Neuronal stem cell (in vitro differentiated cells): ENCODE results near the gene FAM8A1.

Experiments used
- DNase-seq: peaks from one replicate; pipeline ENCODE4 v3.0.0-alpha.2; 2013; ENCODE audit warnings: low spot score
- H2AFZ ChIP-seq: one replicate; pipeline ENCODE4 v1.6.1; 2013; ENCODE audit warnings: mild to moderate bottlenecking, low read length, inconsistent platforms
- H2AK5ac ChIP-seq: 2 replicates; pipeline ENCODE4 v1.6.1; 2013; ENCODE audit warnings: low read depth, mild to moderate bottlenecking, inconsistent platforms, low read length, moderate library complexity, mixed read lengths
- H2BK120ac ChIP-seq: 2 replicates; pipeline ENCODE4 v1.6.1; 2013; ENCODE audit warnings: low read depth, mild to moderate bottlenecking, inconsistent platforms, low read length, moderate library complexity, mixed read lengths
- H2BK12ac ChIP-seq: one replicate; pipeline ENCODE4 v1.6.1; 2013; ENCODE audit warnings: low read length, inconsistent platforms
- H2BK15ac ChIP-seq: 2 replicates; pipeline ENCODE4 v1.6.1; 2013; ENCODE audit warnings: mild to moderate bottlenecking, low read length, inconsistent platforms, mixed read lengths
- H2BK5ac ChIP-seq: one replicate; pipeline ENCODE4 v1.6.1; 2013; ENCODE audit warnings: inconsistent platforms, mild to moderate bottlenecking, low read length, moderate library complexity
- H3K14ac ChIP-seq: one replicate; pipeline ENCODE4 v1.6.1; 2013; ENCODE audit warnings: low read length, inconsistent platforms
- H3K18ac ChIP-seq: 2 replicates; pipeline ENCODE4 v1.6.1; 2013; ENCODE audit warnings: low read length, inconsistent platforms
- H3K23ac ChIP-seq: 2 replicates; pipeline ENCODE4 v1.6.1; 2013; ENCODE audit warnings: low read depth, mild to moderate bottlenecking, mixed read lengths, low read length, inconsistent platforms; ENCODE audit not compliant: poor library complexity
- H3K27ac ChIP-seq: replicated peaks from 3 replicates; pipeline ENCODE4 v1.5.1; 2013; ENCODE audit warnings: low read length, inconsistent platforms
- H3K27me3 ChIP-seq, 3 experiments: 2 replicates each; pipeline ENCODE4 v1.6.1; 2013; ENCODE audit warnings: low read length in 3 of 3, mild to moderate bottlenecking in 2 of 3, inconsistent platforms in 1 of 3, low read depth in 1 of 3, mixed read lengths in 1 of 3, moderate library complexity in 1 of 3; ENCODE audit not compliant: control insufficient read depth in 3 of 3, insufficient read depth in 3 of 3
- H3K36me3 ChIP-seq, 2 donors: replicated peaks in 1 of 2; 2 replicates each; pipeline ENCODE4 v1.6.1; 2013; ENCODE audit warnings: low read length in 2 of 2; ENCODE audit not compliant: control insufficient read depth in 2 of 2, insufficient read depth in 2 of 2
- H3K4ac ChIP-seq: 2 replicates; pipeline ENCODE4 v1.6.1; 2013; ENCODE audit warnings: inconsistent platforms, mild to moderate bottlenecking, low read length, moderate library complexity
- H3K4me1 ChIP-seq, 2 donors: 1 replicate in 1 of 2; 2 replicates in 1 of 2; pipeline ENCODE4 v1.6.1; 2013; ENCODE audit warnings: low read length in 2 of 2, low read depth in 1 of 2; ENCODE audit not compliant: control insufficient read depth in 2 of 2, insufficient read depth in 1 of 2
- H3K4me2 ChIP-seq: one replicate; pipeline ENCODE4 v1.6.1; 2013; ENCODE audit warnings: mild to moderate bottlenecking, low read length, inconsistent platforms; ENCODE audit not compliant: insufficient read depth, poor library complexity, severe bottlenecking
- H3K4me3 ChIP-seq, 2 donors: 2 replicates each; pipeline ENCODE4 v1.5.1; 2013; ENCODE audit warnings: low read length in 2 of 2, mild to moderate bottlenecking in 2 of 2, inconsistent platforms in 1 of 2, moderate library complexity in 1 of 2
- H3K79me1 ChIP-seq: one replicate; pipeline ENCODE4 v1.6.1; 2013; ENCODE audit warnings: low read depth, mild to moderate bottlenecking, inconsistent platforms, low read length, moderate library complexity
- H3K9ac ChIP-seq: one replicate; pipeline ENCODE4 v1.6.1; 2013; ENCODE audit warnings: mild to moderate bottlenecking, low read depth, low read length, inconsistent platforms; ENCODE audit not compliant: poor library complexity
- H3K9me3 ChIP-seq, 2 donors: replicated peaks in 1 of 2; 2 replicates each; pipeline versions ENCODE3 to v1.6.1; 2013; ENCODE audit warnings: low read length in 2 of 2, mild to moderate bottlenecking in 2 of 2, inconsistent platforms in 1 of 2, low read depth in 1 of 2, mixed read lengths in 1 of 2, moderate library complexity in 1 of 2; ENCODE audit not compliant: control insufficient read depth in 2 of 2, insufficient read depth in 1 of 2
- H4K8ac ChIP-seq: one replicate; pipeline ENCODE4 v1.6.1; 2013; ENCODE audit warnings: low read depth, mild to moderate bottlenecking, inconsistent platforms, low read length, moderate library complexity
- H4K91ac ChIP-seq: one replicate; pipeline ENCODE4 v1.6.1; 2013; ENCODE audit warnings: low read length, low read depth, mild to moderate bottlenecking, inconsistent platforms; ENCODE audit not compliant: poor library complexity
- WGBS, 2 donors: extraction: QIAGEN DNeasy Blood & Tissue Kit; methylation state at CpG; one replicate each; pipeline ENCODE4 v1.1.7; 2013; ENCODE audit warnings: missing lambda C conversion rate in 2 of 2, mixed read lengths in 1 of 2; ENCODE audit not compliant: insufficient read length in 2 of 2, insufficient replicate concordance in 1 of 2; ENCODE audit errors: extremely low coverage in 2 of 2; 5-methylcytosine and 5-hydroxymethylcytosine counted together

The FAM8A1 gene

GRCh38 chr6:17601386-17601703 lies 1.2 kb downstream of the FAM8A1 start:
- no peaks in the 10 kb centered on the region for H3K79me1 ChIP-seq
- H3K9me3 ChIP-seq, result no peaks in the 10 kb centered on the region
- H2BK12ac ChIP-seq, result no peak overlapping the region
- no peak overlapping the region for H3K4ac ChIP-seq
- no peaks in the 10 kb centered on the region for H3K27me3 ChIP-seq
- H2AK5ac ChIP-seq, result no peak overlapping the region
- H3K4me1 ChIP-seq, result peaks cover 3 to 4% of the 10 kb centered on the region in 2 donors
- no peak overlapping the region for H4K91ac ChIP-seq
- no peak overlapping the region for H2BK15ac ChIP-seq
- no peak for DNase-seq
- H3K9ac ChIP-seq, result no peak overlapping the region
- peak overlapping the region; percentile 93 for H3K4me2 ChIP-seq
- no peak overlapping the region for H3K27ac ChIP-seq
- WGBS, 2 donors, result no CpG with 5 or more reads among the region's 5 CpGs
- peak overlapping the region; percentile 64 to 99 for H3K4me3 ChIP-seq
- no peak overlapping the region for H2BK5ac ChIP-seq
- peaks cover 0 to 30% of the 10 kb centered on the region in 2 donors for H3K36me3 ChIP-seq
- no peak overlapping the region for H3K23ac ChIP-seq
- H3K18ac ChIP-seq, result no peak overlapping the region
- no peak overlapping the region for H4K8ac ChIP-seq
- no peak overlapping the region for H3K14ac ChIP-seq
- H2BK120ac ChIP-seq, result no peak overlapping the region
- H2AFZ ChIP-seq, result peak overlapping the region; percentile 91

GRCh38 chr6:17602888-17603287 lies 2.8 kb downstream of the FAM8A1 start:
- H3K23ac ChIP-seq, result no peak overlapping the region
- H2BK120ac ChIP-seq, result no peak overlapping the region
- H3K79me1 ChIP-seq, result peaks cover 2% of the 10 kb centered on the region
- H2BK15ac ChIP-seq, result no peak overlapping the region
- peaks cover 0 to 2% of the 10 kb centered on the region in 2 donors for H3K9me3 ChIP-seq
- no peak overlapping the region for H3K14ac ChIP-seq
- H3K36me3 ChIP-seq, result peaks cover 3 to 41% of the 10 kb centered on the region in 2 donors
- no peak overlapping the region for H3K27ac ChIP-seq
- WGBS, 2 donors, result no CpG with 5 or more reads among the region's 1 CpG
- no peak for DNase-seq
- no peak overlapping the region for H3K4ac ChIP-seq
- no peak overlapping the region for H2BK5ac ChIP-seq
- H3K18ac ChIP-seq, result no peak overlapping the region
- no peak overlapping the region for H4K8ac ChIP-seq
- H2AK5ac ChIP-seq, result no peak overlapping the region
- no peak overlapping the region for H3K4me2 ChIP-seq
- no peak overlapping the region for H3K9ac ChIP-seq
- no peaks in the 10 kb centered on the region for H3K27me3 ChIP-seq
- H2AFZ ChIP-seq, result no peak overlapping the region
- peaks cover 3 to 4% of the 10 kb centered on the region in 2 donors for H3K4me1 ChIP-seq
- no peak overlapping the region for H3K4me3 ChIP-seq
- no peak overlapping the region for H4K91ac ChIP-seq
- no peak overlapping the region for H2BK12ac ChIP-seq

GRCh38 chr6:17606606-17607005 lies 6.5 kb downstream of the FAM8A1 start:
- Histone ChIP-seq H3K4me3 (no peak overlapping the region), H3K27me3 (no peaks in the 10 kb centered on the region), H2AFZ (no peak overlapping the region), H2BK15ac (no peak overlapping the region), H3K4me2 (no peak overlapping the region), H3K14ac (no peak overlapping the region), H2BK12ac (no peak overlapping the region), H3K23ac (no peak overlapping the region), H2BK120ac (no peak overlapping the region), H3K9me3 (peaks cover 0 to 2% of the 10 kb centered on the region in 2 donors), H4K8ac (no peak overlapping the region), H3K18ac (no peak overlapping the region), H2BK5ac (no peak overlapping the region), H3K36me3 (peaks cover 3 to 63% of the 10 kb centered on the region in 2 donors), H3K4me1 (peaks cover 0 to 1% of the 10 kb centered on the region in 2 donors), H4K91ac (no peak overlapping the region), H2AK5ac (no peak overlapping the region), H3K4ac (no peak overlapping the region), H3K79me1 (peaks cover 2% of the 10 kb centered on the region), H3K9ac (peak overlapping the region; percentile 44), H3K27ac (no peak overlapping the region)
- no peak for DNase-seq
- WGBS, 2 donors, result no CpG with 5 or more reads among the region's 4 CpGs

DNA sequence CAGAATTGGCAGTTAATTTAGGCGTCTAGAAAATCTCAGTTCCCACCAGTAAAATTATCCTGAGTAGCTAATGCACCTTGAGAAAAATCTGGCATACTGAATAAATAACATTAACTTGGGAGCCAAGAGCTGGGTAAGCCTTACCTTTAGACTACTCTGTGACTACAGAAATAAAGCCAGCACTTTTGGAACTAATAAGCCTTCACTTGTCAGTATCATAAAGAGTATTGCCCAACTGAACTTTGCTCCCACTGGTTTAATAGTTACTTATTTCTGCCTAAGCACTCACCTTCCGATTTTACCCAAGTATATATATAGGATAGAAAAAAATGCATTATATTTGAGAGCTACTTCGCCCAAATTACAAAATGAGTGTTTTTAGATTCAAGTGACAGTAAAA lies 10.7 kb downstream of the FAM8A1 start:
- Histone ChIP-seq H3K36me3 (peaks cover 6 to 69% of the 10 kb centered on the region in 2 donors), H3K4ac (no peak overlapping the region), H3K18ac (no peak overlapping the region), H2BK12ac (no peak overlapping the region), H3K4me3 (no peak overlapping the region), H2AK5ac (no peak overlapping the region), H3K27ac (no peak overlapping the region), H4K8ac (no peak overlapping the region), H3K14ac (no peak overlapping the region), H2AFZ (no peak overlapping the region), H4K91ac (no peak overlapping the region), H3K79me1 (peaks cover 2% of the 10 kb centered on the region), H3K4me1 (no peaks in the 10 kb centered on the region), H3K23ac (no peak overlapping the region), H2BK15ac (no peak overlapping the region), H2BK120ac (no peak overlapping the region), H3K27me3 (no peaks in the 10 kb centered on the region), H2BK5ac (no peak overlapping the region), H3K9ac (no peak overlapping the region), H3K9me3 (peaks cover 0 to 2% of the 10 kb centered on the region in 2 donors), H3K4me2 (no peak overlapping the region)
- WGBS, 2 donors, result no CpG with 5 or more reads among the region's 3 CpGs
- no peak for DNase-seq
